Transverse colon (tissue), 4 donors: ENCODE measurements around the gene ZMIZ1. TPM values are rescaled to one million over a fixed set of nuclear protein-coding genes. Genes with fewer than 3 reads are reported as not detected.

Experiments
- DNase-seq: peaks from one replicate; pipeline ENCODE4 v3.0.0-alpha.2; 2019
- H3K27ac ChIP-seq, 4 donors: fragments of 200-600 bp; sonication (generic); 2 replicates each; pipeline ENCODE4 v1.5.1; 2016 to 2018; ENCODE audit warnings: inconsistent platforms in 4 of 4
- H3K27me3 ChIP-seq: fragments of 200-600 bp; sonication (generic); 2 replicates; pipeline ENCODE4 v1.5.1; 2017; ENCODE audit warnings: inconsistent platforms
- H3K36me3 ChIP-seq, 4 donors: fragments of 200-600 bp; sonication (generic); 2 replicates each; pipeline ENCODE4 v1.5.1; 2017 to 2019; ENCODE audit warnings: inconsistent platforms in 4 of 4
- H3K4me1 ChIP-seq, 4 donors: fragments of 200-600 bp; sonication (generic); 2 replicates each; pipeline ENCODE4 v1.5.1; 2017 to 2020; ENCODE audit warnings: inconsistent platforms in 4 of 4
- H3K4me3 ChIP-seq, 4 donors: fragments of 200-600 bp; sonication (generic); 1 replicate in 1 of 4; 2 replicates in 3 of 4; pipeline versions ENCODE4 v1.5.1 to v1.6.1; 2017 to 2019; ENCODE audit warnings: inconsistent platforms in 4 of 4
- H3K9me3 ChIP-seq, 2 donors: fragments of 200-600 bp; sonication (generic); 2 replicates each; pipeline ENCODE4 v1.5.1; 2017 to 2019; ENCODE audit warnings: inconsistent platforms in 2 of 2
- CTCF ChIP-seq, 5 experiments: fragments of 200-600 bp in 3 of 5; fragments of 450-650 bp in 2 of 5; sonication (generic) in 3 of 5; IDR thresholded peaks; 1 replicate in 2 of 5; 2 replicates in 3 of 5; pipeline ENCODE4 v1.5.1; 2016 to 2017; ENCODE audit warnings: antibody characterized with exemption in 5 of 5, inconsistent platforms in 3 of 5, mild to moderate bottlenecking in 2 of 5, moderate library complexity in 1 of 5
- EP300 ChIP-seq: sonication (generic); formaldehyde crosslinking; IDR thresholded peaks from one replicate; pipeline ENCODE4 v1.6.1; 2017; ENCODE audit warnings: antibody characterized with exemption, low read depth
- POLR2A ChIP-seq: fragments of 450-650 bp; IDR thresholded peaks from one replicate; pipeline ENCODE4 v1.6.1; 2016; ENCODE audit warnings: antibody characterized with exemption, mild to moderate bottlenecking, moderate library complexity
- POLR2AphosphoS5 ChIP-seq, 3 donors: sonication (generic); formaldehyde crosslinking; IDR thresholded peaks; one replicate each; pipeline ENCODE4 v1.6.1; 2016; ENCODE audit warnings: antibody characterized with exemption in 3 of 3
- WGBS, 2 donors: methylation state at CpG; one replicate each; pipeline ENCODE4 v1.1.5; 2018; ENCODE audit warnings: low coverage in 1 of 2; 5-methylcytosine and 5-hydroxymethylcytosine counted together
- in situ Hi-C, 4 donors: fragments of 200-750 bp; cut with MboI; loops; one replicate each; pipeline versions ENCODE4 v1.15.0 to v1.15.1; 2017; ENCODE audit warnings: low sequenced_read_pairs in 3 of 4, low pct_ligation_motif_present in 1 of 4, low pct_unique_long_range_greater_than_20kb in 1 of 4
- intact Hi-C: fragments of 100-400 bp; cut with DNase I; formaldehyde crosslinking; loops from one replicate; pipeline ENCODE4 v1.15.1; 2023; ENCODE audit warnings: low total_unique reads
- total RNA-seq, 4 donors: library from RNA; depleted of rRNA; stranded (reverse); fragments of >200 nt; gene quantifications; one replicate each; pipeline ENCODE4 v1.1.0, GENCODE V29; 2016

Gene ZMIZ1
- total RNA-seq, 4 donors from 2014 or later, result 32.0 to 108 (median 63.0) TPM

- intact Hi-C loops (no loop called here), in situ Hi-C loops (no loop called here)
- H3K4me3 ChIP-seq, result no peak overlapping the region
- no peaks in the 10 kb centered on the region for H3K36me3 ChIP-seq
- 100% methylated on average over 2 of the region's 2 CpGs; no CpG with 5 or more reads in 1 of the 2 donors for WGBS, 2 donors
- H3K9me3 ChIP-seq, result no peaks in the 10 kb centered on the region
- peak overlapping the region; percentile 63 to 96 (median 72) for H3K27ac ChIP-seq
- no peak for DNase-seq
- H3K4me1 ChIP-seq, result peaks cover 70 to 99% (median 85%) of the 10 kb centered on the region in 4 donors
- TF ChIP-seq POLR2A (no peak), EP300 (no peak), CTCF (IDR thresholded peaks at IDR 0.05) (no peak)
- no peaks in the 10 kb centered on the region for H3K27me3 ChIP-seq
Observed at GRCh38 chr10:79086822-79087221, 18.1 kb downstream of the ZMIZ1 start.

GRCh38 chr10:79087721-79088120, 19.0 kb downstream of the ZMIZ1 start:
- H3K9me3 ChIP-seq, result no peaks in the 10 kb centered on the region
- peaks cover 66 to 99% (median 85%) of the 10 kb centered on the region in 4 donors for H3K4me1 ChIP-seq
- H3K27me3 ChIP-seq, result no peaks in the 10 kb centered on the region
- intact Hi-C loops (no loop called here), in situ Hi-C loops (no loop called here)
- H3K4me3 ChIP-seq, result no peak overlapping the region
- TF ChIP-seq EP300 (no peak), POLR2AphosphoS5 (IDR thresholded peaks at IDR 0.05) (no peak)
- peak overlapping the region; percentile 63 to 96 (median 72) for H3K27ac ChIP-seq
- H3K36me3 ChIP-seq, result no peaks in the 10 kb centered on the region
- no peak for DNase-seq
- WGBS, 2 donors, result 20 to 55% methylated on average over 1 to 6 of the region's 6 CpGs

- H3K4me1 ChIP-seq, result peaks cover 62 to 99% (median 84%) of the 10 kb centered on the region in 4 donors
Observed at GRCh38 chr10:79088176-79088575, 19.4 kb downstream of the ZMIZ1 start.

GRCh38 chr10:79088613-79089355, 20.0 kb downstream of the ZMIZ1 start:
- Histone ChIP-seq H3K4me3 (no peak overlapping the region), H3K27me3 (no peaks in the 10 kb centered on the region), H3K4me1 (peaks cover 61 to 99% (median 84%) of the 10 kb centered on the region in 4 donors), H3K27ac (peak overlapping the region; percentile 63 to 96 (median 72)), H3K36me3 (no peaks in the 10 kb centered on the region), H3K9me3 (no peaks in the 10 kb centered on the region)
- DNase-seq, result no peak
- WGBS, 2 donors, result 73 to 100% methylated on average over 1 to 13 of the region's 15 CpGs
- TF ChIP-seq POLR2AphosphoS5 (IDR thresholded peaks at IDR 0.05), result no peak
- no peak for TF ChIP-seq CTCF (IDR thresholded peaks at IDR 0.05)
- no peak for TF ChIP-seq EP300
- TF ChIP-seq POLR2A, result no peak
- intact Hi-C loops, result no loop called here
- in situ Hi-C loops, result no loop called here

More at GRCh38 chr10:79088176-79088575, 19.4 kb downstream of the ZMIZ1 start:
- peak; percentile 76 for DNase-seq
- in situ Hi-C loops (no loop called here), intact Hi-C loops (no loop called here)
- H3K27me3 ChIP-seq, result no peaks in the 10 kb centered on the region
- no peaks in the 10 kb centered on the region for H3K9me3 ChIP-seq
- 43% methylated on average over 8 of the region's 8 CpGs; no CpG with 5 or more reads in 1 of the 2 donors for WGBS, 2 donors
- TF ChIP-seq POLR2A (peak; percentile 52), CTCF (IDR thresholded peaks at IDR 0.05) (no peak), POLR2AphosphoS5 (IDR thresholded peaks at IDR 0.05) (peak; percentile 33 to 72 (median 58)), EP300 (no peak)
- H3K27ac ChIP-seq, result peak overlapping the region; percentile 63 to 96 (median 72)
- H3K36me3 ChIP-seq, result no peaks in the 10 kb centered on the region
- no peak overlapping the region for H3K4me3 ChIP-seq
